Osteocyte (in vitro differentiated cells): ENCODE measurements around the gene TMEM43. TPM values are rescaled to one million over a fixed set of nuclear protein-coding genes. Genes with fewer than 3 reads are reported as not detected.

Experiments used
- DNase-seq: peaks from one replicate; pipeline ENCODE4 v3.0.0; 2021; ENCODE audit warnings: mixed read lengths; ENCODE audit not compliant: unreplicated experiment; ENCODE audit errors: extremely low spot score
- H3K27ac Mint-ChIP-seq: one replicate; pipeline ENCODE4 v1.8.0; 2021; ENCODE audit warnings: mild to moderate bottlenecking, mixed read lengths; ENCODE audit not compliant: unreplicated experiment
- H3K27me3 Mint-ChIP-seq: one replicate; pipeline ENCODE4 v1.8.0; 2021; ENCODE audit warnings: mixed read lengths; ENCODE audit not compliant: unreplicated experiment
- H3K36me3 Mint-ChIP-seq: one replicate; pipeline ENCODE4 v1.8.0; 2021; ENCODE audit warnings: mixed read lengths; ENCODE audit not compliant: unreplicated experiment
- H3K4me1 Mint-ChIP-seq: one replicate; pipeline ENCODE4 v1.8.0; 2021; ENCODE audit warnings: mixed read lengths; ENCODE audit not compliant: unreplicated experiment
- H3K4me3 Mint-ChIP-seq: one replicate; pipeline ENCODE4 v1.8.0; 2021; ENCODE audit warnings: mild to moderate bottlenecking, moderate library complexity, mixed read lengths; ENCODE audit not compliant: unreplicated experiment
- H3K9me3 Mint-ChIP-seq: one replicate; pipeline ENCODE4 v1.8.0; 2021; ENCODE audit warnings: mixed read lengths; ENCODE audit not compliant: unreplicated experiment
- total RNA-seq: library from RNA; stranded (reverse); gene quantifications from 2 replicates; pipeline ENCODE4 v1.2.1, GENCODE V29; 2021
- TF ChIP-seq, protein P1 (sequence below): fragments of 200-600 bp; sonication (generic); IDR thresholded peaks from 2 replicates; pipeline ENCODE4 v1.5.0; 2021; ENCODE audit warnings: antibody characterized with exemption, mild to moderate bottlenecking, moderate library complexity

TMEM43 gene
- total RNA-seq, 1 donor from 2014 or later: 73.3 TPM

DNA sequence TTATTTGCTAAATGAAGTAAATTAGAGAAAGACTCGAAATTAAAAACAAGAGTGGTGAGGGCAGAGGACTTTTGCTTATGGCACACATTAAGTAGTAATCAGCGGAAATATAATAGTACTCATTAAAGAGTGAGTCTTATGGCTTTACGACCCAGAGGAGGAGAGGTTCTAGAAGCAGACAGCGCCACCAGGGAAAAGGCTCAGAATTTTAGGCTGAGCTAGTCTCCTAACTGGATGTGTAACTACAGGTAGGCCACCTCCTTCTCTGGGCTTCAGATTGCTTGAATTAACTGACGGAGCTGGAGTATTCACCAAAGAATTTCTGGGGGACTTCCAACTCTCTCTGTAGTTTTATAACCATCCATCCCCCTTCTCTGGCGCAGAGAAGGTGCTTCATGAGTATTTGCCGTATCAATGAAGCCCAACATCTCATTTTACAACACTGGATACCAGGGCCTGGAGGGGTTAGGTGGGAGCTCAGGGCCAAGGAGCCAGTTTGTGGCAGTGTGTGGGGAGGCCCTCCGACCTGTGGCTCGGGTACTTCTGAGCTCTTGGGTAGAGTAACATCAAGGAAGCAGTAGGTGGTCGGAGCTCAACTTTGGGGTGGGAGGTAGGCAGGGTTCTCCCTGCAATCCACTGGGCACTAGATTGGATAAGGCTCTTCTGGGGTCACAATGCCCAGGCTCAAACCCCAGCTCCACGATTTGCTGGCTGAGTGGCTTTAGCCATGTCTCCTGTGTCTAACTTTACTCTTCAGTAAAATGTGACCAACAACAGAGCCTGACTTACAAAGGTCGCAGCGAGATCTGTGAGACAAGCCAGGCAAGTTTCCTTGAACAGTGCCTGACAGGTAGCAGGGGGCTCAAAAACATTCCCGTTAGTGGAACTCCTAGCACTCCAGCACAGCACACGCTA lies 1.3 kb upstream of the TMEM43 start:
- Mint-ChIP-seq H3K4me3 (peak overlapping the region; percentile 86), H3K27ac (peak overlapping the region; percentile 71), H3K27me3 (no peaks in the 10 kb centered on the region), H3K36me3 (peaks cover 17% of the 10 kb centered on the region), H3K4me1 (peaks cover 34% of the 10 kb centered on the region), H3K9me3 (no peaks in the 10 kb centered on the region)
- TF ChIP-seq, protein P1, sequence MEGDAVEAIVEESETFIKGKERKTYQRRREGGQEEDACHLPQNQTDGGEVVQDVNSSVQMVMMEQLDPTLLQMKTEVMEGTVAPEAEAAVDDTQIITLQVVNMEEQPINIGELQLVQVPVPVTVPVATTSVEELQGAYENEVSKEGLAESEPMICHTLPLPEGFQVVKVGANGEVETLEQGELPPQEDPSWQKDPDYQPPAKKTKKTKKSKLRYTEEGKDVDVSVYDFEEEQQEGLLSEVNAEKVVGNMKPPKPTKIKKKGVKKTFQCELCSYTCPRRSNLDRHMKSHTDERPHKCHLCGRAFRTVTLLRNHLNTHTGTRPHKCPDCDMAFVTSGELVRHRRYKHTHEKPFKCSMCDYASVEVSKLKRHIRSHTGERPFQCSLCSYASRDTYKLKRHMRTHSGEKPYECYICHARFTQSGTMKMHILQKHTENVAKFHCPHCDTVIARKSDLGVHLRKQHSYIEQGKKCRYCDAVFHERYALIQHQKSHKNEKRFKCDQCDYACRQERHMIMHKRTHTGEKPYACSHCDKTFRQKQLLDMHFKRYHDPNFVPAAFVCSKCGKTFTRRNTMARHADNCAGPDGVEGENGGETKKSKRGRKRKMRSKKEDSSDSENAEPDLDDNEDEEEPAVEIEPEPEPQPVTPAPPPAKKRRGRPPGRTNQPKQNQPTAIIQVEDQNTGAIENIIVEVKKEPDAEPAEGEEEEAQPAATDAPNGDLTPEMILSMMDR: no peak
- DNase-seq: peak; percentile 34

DNA sequence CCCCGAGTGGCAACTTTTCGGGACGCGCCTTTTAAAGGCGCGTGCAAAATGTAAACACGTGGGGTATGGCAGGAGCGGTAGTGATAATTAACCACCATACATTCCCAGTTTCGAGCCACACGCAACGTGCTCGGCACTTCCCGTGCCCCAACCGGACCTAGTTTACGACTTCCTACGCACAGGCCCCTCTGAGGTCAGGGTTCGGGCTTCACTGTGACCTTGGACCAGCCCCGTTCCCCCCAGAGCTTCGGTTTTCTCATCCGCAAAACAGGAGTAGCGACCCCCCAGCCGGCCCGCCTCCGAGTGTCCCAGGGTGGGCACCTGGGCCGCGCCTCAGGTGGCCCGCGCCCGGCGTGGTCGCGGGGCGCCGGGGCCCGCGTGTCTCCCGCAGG lies 633 bp upstream of the TMEM43 start:
- TF ChIP-seq, protein P1: no peak
- peak overlapping the region; percentile 86 for H3K4me3 Mint-ChIP-seq
- peaks cover 34% of the 10 kb centered on the region for H3K4me1 Mint-ChIP-seq

DNA sequence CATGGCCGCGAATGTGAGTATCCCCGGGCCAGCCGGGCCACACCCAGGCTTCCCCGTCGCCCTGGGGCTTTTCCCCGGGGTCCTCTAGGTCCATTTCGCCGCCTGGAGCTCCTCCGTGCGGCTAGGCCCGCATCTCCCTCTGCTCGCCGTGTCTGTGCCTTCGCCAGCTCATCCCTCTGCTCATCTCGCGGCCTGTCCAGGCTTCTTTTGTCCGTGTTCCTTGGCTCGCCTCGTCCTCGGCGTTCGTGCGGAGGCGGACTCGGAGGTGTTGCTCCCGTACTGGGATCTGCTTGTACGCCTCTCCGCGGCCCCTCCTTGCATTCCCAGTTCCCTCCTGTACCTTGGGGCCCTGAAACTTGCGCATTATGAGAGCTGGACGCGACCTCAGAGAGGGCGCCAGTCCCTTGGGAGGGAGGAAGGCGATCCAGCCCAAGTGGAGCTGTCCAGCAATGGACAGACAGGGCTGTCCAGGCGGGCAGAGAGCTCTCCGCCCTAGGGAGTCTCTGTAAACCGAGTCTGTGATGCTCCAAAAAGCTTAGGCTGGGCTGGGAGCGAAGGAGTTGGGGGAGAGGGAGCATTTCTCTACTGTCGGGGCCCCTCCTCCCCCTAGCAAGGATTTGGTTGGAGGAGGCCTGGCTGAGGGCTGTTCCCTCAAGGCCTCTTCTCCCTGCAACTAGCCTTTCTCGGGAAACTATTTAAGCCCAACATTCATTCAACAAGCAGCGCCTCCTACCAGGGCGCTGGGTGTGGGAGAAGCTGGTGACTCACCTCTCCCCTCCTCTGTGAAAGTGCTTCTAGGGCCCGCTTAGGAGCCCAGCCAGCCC lies 553 bp downstream of the TMEM43 start:
- H3K4me1 Mint-ChIP-seq: peaks cover 34% of the 10 kb centered on the region
- peaks cover 30% of the 10 kb centered on the region for H3K36me3 Mint-ChIP-seq
- H3K9me3 Mint-ChIP-seq: no peaks in the 10 kb centered on the region
- peak; percentile 85 for DNase-seq
- no peaks in the 10 kb centered on the region for H3K27me3 Mint-ChIP-seq
- peak overlapping the region; percentile 98 for H3K4me3 Mint-ChIP-seq
- peak overlapping the region; percentile 99 for H3K27ac Mint-ChIP-seq
- TF ChIP-seq, protein P1: no peak

More for the DNA sequence above, 633 bp upstream of the TMEM43 start:
- Mint-ChIP-seq H3K27ac (peak overlapping the region; percentile 71), H3K27me3 (no peaks in the 10 kb centered on the region), H3K9me3 (no peaks in the 10 kb centered on the region), H3K36me3 (peaks cover 21% of the 10 kb centered on the region)
- no peak for DNase-seq

DNA sequence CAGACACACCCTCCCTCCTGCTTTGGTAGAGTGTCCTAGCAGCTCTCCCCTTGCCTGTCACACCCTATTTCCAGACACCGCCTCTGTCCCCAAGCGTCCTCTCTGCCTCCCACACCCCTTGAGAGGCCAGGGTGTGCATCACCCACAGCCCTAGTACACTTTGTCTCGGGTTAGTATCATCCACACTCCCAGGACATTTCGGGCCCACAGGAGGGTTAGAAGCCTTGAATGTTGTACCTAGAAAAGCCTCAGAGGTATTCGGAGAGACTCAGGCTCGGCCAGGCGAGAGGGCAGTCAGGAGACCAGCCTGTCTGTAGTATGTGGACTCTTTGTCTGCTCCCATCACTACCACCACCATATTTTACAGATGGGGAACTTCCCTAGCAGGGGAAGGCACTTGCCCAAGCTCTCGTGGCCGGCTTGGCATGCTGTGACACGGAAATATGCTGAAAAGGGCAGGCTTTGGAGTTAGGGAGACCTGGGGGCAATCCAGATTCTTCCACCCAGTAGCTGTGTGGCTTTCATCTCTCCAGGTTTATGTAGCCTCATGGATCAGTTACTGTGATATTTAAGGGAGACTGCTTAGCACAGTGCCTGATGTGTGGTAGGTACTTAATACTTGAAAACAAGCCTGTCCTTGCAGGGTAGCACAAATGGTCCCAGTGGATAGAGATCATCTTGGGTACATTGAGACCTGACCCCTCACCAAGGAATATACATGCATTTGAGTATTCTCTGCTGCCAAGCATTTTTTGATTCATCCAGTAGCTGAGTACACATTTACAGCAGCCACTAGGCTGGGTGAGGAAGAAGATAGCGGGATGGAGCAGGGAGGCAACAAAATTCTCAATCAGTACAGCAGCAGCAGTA lies 1.4 kb downstream of the TMEM43 start:
- TF ChIP-seq, protein P1: no peak
- peak overlapping the region; percentile 98 for H3K4me3 Mint-ChIP-seq
- H3K27ac Mint-ChIP-seq: peak overlapping the region; percentile 99
- no peaks in the 10 kb centered on the region for H3K9me3 Mint-ChIP-seq
- peaks cover 34% of the 10 kb centered on the region for H3K4me1 Mint-ChIP-seq
- DNase-seq: peak; percentile 10
- peaks cover 32% of the 10 kb centered on the region for H3K36me3 Mint-ChIP-seq
- H3K27me3 Mint-ChIP-seq: no peaks in the 10 kb centered on the region
